GM21717 (cell line): ENCODE data around the gene COG5.
"Not testable (repeated sequence)": the region's sequence is repeated elsewhere in the genome, so short reads cannot be mapped to it uniquely, and the experiment has no call there.

ENCODE experiments used
- ATAC-seq: cut with Tn5 transposase; IDR thresholded peaks from one replicate; pipeline ENCODE4 v1.9.1; 2021; ENCODE audit warnings: mild to moderate bottlenecking, moderate library complexity; ENCODE audit not compliant: unreplicated experiment

COG5 gene

GRCh38 chr7:107167483-107168232, 396.1 kb downstream of the COG5 start:
- no peak for ATAC-seq

- ATAC-seq = no peak
Measured at GRCh38 chr7:107166736-107167426, 396.8 kb downstream of the COG5 start.

DNA sequence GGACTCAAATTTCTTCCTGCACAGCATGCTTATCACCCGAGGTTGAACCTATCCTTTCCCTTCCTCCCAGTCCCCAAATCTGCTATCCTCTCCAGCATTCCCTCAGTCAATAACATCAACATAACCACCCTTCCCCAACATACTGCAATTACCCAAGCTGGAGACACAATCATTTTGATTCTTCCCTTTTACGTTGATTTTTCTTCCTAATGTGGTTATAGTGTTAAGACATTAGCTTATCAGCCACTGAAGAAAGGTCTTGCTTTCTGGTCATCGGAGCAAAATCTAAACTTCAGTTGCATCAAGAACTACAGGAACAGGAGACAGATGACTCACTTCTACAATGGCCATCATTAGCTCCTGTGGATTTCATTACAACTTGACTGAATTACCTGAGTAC, 398.4 kb downstream of the COG5 start:
- no peak for ATAC-seq

- no peak for ATAC-seq
Measured at GRCh38 chr7:107164092-107164491, 399.6 kb downstream of the COG5 start.

GRCh38 chr7:107162475-107162874, 401.2 kb downstream of the COG5 start:
- ATAC-seq = no peak

DNA sequence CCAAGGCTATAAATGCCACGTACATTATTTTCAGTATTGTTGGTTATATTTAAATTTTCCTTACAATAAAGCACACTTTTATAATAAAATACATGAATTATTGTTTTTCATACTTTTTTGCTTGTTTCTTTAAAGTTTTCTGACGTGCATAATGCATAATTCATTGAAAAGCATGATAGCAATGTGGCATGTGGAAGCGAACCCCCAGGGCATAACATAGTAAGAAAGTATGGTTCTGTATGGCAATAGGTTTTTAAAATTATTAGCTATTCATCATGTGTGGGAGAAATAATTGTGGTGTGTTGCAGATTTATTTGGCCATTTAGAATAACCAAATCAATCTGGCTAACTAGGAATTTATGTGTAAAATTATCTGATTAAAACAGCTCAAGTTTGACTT, 402.3 kb downstream of the COG5 start:
- ATAC-seq = no peak

DNA sequence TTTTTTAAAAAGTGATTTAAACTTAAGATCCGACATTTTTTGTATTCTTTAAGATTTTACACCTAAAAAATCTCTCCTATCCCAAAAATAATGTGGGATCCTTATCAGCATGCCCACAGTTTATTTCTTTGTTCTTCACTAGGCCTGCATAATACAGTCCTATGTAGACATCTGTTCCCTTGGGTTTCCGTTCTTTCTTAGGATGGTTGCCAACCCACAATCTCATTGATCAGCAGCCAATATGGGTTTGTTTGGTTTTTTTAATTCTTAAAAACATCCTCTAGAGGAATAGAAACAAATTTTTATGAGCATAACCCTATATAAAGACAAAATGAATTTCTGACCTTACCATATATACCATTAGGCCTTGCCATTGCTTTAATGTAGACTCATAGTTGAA, 403.3 kb downstream of the COG5 start:
- ATAC-seq = no peak

- ATAC-seq = no peak
Measured at GRCh38 chr7:107158028-107158427, 405.7 kb downstream of the COG5 start.

DNA sequence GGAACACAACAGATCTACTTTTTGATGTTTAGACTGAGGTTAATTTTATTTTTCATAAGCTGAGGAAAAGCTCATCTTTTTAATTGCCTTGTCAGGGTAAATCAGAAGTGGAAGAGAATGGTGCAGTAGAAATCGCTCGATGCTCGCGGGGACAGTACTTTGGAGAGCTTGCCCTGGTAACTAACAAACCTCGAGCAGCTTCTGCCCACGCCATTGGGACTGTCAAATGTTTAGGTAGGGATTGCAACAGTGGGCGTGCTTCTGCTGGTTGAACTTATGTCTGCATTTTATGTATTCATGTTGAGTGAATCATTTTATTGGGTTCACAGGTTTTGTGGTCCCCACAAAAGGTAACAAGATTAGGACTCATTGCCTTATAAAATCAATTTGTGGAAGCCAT, 406.6 kb downstream of the COG5 start:
- ATAC-seq = no peak

DNA sequence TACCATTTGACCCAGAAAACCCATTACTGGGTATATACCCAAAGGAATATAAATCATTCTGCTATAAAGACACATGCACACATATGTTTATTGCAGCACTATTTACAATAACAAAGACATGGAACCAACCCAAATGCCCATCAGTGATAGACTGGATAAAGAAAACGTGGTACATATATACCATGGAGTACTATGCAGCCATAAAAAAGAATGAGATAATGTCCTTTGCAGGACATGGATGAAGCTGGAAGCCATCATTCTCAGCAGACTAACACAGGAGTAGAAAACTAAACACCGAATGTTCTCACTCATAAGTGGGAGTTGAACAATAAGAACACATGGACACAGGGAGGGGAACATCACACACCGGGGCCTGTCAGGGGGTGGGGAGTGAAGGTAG, 408.0 kb downstream of the COG5 start:
- ATAC-seq = not testable (repeated sequence)

DNA sequence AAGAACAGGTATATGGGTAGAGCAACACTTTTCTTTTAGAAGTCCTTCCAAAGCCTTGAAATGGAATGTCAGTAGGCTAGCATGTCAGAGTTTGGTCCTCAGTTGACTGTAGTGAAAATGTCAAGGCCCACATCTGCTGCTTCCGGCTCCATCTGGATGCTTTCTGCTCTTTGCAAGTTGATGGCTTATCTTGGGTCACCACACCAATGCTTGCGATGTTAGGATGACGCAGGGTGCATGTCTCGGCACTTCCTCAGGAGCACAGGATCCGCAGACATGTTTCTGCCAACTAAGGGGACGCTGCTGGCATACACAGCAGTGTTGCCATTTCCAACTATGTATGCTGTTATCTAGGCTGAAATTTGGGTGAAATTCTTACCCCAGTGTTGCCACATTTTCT, 408.9 kb downstream of the COG5 start:
- no peak for ATAC-seq

DNA sequence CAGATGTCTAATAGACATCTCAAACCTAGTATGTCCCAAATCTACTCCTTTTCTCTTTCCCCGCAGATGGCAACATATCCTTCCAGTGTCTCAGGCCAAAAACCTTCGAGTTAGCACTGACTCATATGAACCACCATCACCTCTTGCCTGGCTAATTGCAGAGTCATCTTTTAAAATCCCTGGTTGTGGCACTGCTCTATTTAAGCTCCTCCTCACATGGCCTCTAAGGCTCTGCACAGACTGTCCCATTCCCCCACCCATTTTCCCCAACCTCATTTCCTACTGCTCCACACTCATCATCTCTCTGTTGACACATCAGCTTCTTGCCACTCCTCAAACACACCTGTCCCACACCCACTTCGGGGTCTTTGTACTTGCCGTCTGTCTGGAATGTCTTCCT, 411.7 kb downstream of the COG5 start:
- ATAC-seq = no peak
